HCT116 (cell line): ENCODE results near the gene RCL1. TPM values are rescaled to one million over a fixed set of nuclear protein-coding genes. Genes with fewer than 3 reads are reported as not detected.

Experiments
- ATAC-seq: fragments of 200-7000 bp; cut with Tn5 transposase; 2 replicates; pipeline ENCODE4 v1.9.1; 2020; ENCODE audit warnings: mild to moderate bottlenecking, moderate library complexity
- BruUV-seq: library from RNA; stranded (reverse); fragments of 400-500 nt; replicated peaks from 2 replicates; lab custom pipeline; 2021; lab: Mats Ljungman, UMichigan
- CTCF ChIA-PET: fragments of 300-600 bp; sonication (Branson Sonifier 250); formaldehyde crosslinking; loops from one replicate; lab custom pipeline; 2021; ENCODE audit warnings: antibody characterized with exemption; lab: Charles Lee
- POLR2A ChIA-PET: fragments of 300-600, 350-600 bp; sonication (Branson Sonifier 250); formaldehyde crosslinking; loops from one replicate; lab custom pipeline; 2021; ENCODE audit warnings: antibody characterized with exemption; lab: Charles Lee
- RAD21 ChIA-PET, 2 experiments: fragments of 300-600 bp; sonication (Branson Sonifier 250); formaldehyde crosslinking; loops; one replicate each; lab custom pipeline; 2023; ENCODE audit warnings: low total read pairs in 2 of 2; ENCODE audit not compliant: uncharacterized antibody in 2 of 2, unreplicated experiment in 2 of 2, low non-redundant PET in 1 of 2; lab: Charles Lee
- DNase-seq: peaks from one replicate; pipeline ENCODE4 v3.0.0-alpha.2; 2010; ENCODE audit warnings: low read depth, low spot score
- H2AFZ ChIP-seq: fragments of 200-600 bp; shearing (Covaris generic), sonication (generic); 2 replicates; pipeline ENCODE4 v1.6.1; 2017; ENCODE audit warnings: low read depth, mixed run types, mixed read lengths, antibody characterized with exemption, low read length; ENCODE audit not compliant: poor library complexity, severe bottlenecking
- H3K27ac ChIP-seq: 2 replicates; pipeline ENCODE4 v1.5.1; 2012; ENCODE audit warnings: low read depth, low read length
- H3K27me3 ChIP-seq: fragments of 200-600 bp; sonication (generic); 2 replicates; pipeline ENCODE4 v1.6.1; 2016; ENCODE audit warnings: mixed run types, low read length, mixed read lengths; ENCODE audit not compliant: insufficient read depth
- H3K36me3 ChIP-seq, 2 experiments: fragments of 200-500 bp in 1 of 2; fragments of 200-600 bp in 1 of 2; sonication (Bioruptor generic) in 1 of 2; sonication (generic) in 1 of 2; 2 replicates each; pipeline versions ENCODE4 v1.5.1 to v1.6.1; 2014 to 2016; ENCODE audit warnings: low read length in 2 of 2, inconsistent platforms in 1 of 2, mixed read lengths in 1 of 2, mixed run types in 1 of 2; ENCODE audit not compliant: insufficient read depth in 2 of 2, control insufficient read depth in 1 of 2
- H3K4me1 ChIP-seq, 2 experiments: fragments of 200-600 bp in 1 of 2; sonication (generic) in 1 of 2; 2 replicates each; pipeline versions ENCODE4 v1.5.1 to v1.6.1; 2012 to 2017; ENCODE audit warnings: low read length in 2 of 2, inconsistent platforms in 1 of 2, mild to moderate bottlenecking in 1 of 2, mixed read lengths in 1 of 2, mixed run types in 1 of 2, moderate library complexity in 1 of 2; ENCODE audit not compliant: insufficient read depth in 2 of 2, control insufficient read depth in 1 of 2
- H3K4me2 ChIP-seq: fragments of 200-600 bp; sonication (generic); 2 replicates; pipeline ENCODE4 v1.6.1; 2017; ENCODE audit warnings: mixed run types, low read length, mixed read lengths
- H3K4me3 ChIP-seq, 2 experiments: fragments of 200-600 bp in 1 of 2; sonication (generic) in 1 of 2; replicated peaks in 1 of 2; 2 replicates each; pipeline ENCODE4 v1.5.1; 2011 to 2016; ENCODE audit warnings: low read length in 2 of 2, control low read depth in 1 of 2, low read depth in 1 of 2, mild to moderate bottlenecking in 1 of 2, mixed read lengths in 1 of 2, mixed run types in 1 of 2
- H3K79me2 ChIP-seq: fragments of 200-600 bp; sonication (generic); 2 replicates; pipeline ENCODE4 v1.6.1; 2017; ENCODE audit warnings: mild to moderate bottlenecking, mixed run types, low read length, moderate library complexity, mixed read lengths; ENCODE audit not compliant: insufficient read depth
- H3K9ac ChIP-seq: fragments of 200-600 bp; sonication (generic); 2 replicates; pipeline ENCODE4 v1.6.1; 2016; ENCODE audit warnings: low read length, mixed read lengths
- H3K9me2 ChIP-seq: fragments of 200-600 bp; sonication (generic), shearing (Covaris generic); 2 replicates; pipeline ENCODE4 v1.6.1; 2017; ENCODE audit warnings: mixed run types, mild to moderate bottlenecking, moderate library complexity; ENCODE audit not compliant: insufficient read depth
- H3K9me3 ChIP-seq, 2 experiments: fragments of 200-500 bp in 1 of 2; fragments of 200-600 bp in 1 of 2; sonication (Bioruptor generic) in 1 of 2; sonication (generic) in 1 of 2; 2 replicates each; pipeline ENCODE4 v1.6.1; 2014 to 2017; ENCODE audit warnings: low read length in 2 of 2, mixed read lengths in 2 of 2, inconsistent platforms in 1 of 2, low read depth in 1 of 2, mild to moderate bottlenecking in 1 of 2, mixed run types in 1 of 2, moderate library complexity in 1 of 2; ENCODE audit not compliant: control insufficient read depth in 1 of 2, insufficient read depth in 1 of 2
- H4K20me1 ChIP-seq: fragments of 200-600 bp; sonication (generic), shearing (Covaris generic); 2 replicates; pipeline ENCODE4 v1.6.1; 2017; ENCODE audit warnings: mixed run types, mild to moderate bottlenecking, moderate library complexity; ENCODE audit not compliant: insufficient read depth
- CEBPB ChIP-seq: IDR thresholded peaks from 2 replicates; pipeline ENCODE4 v1.6.1; 2012; ENCODE audit warnings: low read depth
- CTCF ChIP-seq, 3 experiments: fragments of 200-600 bp in 1 of 3; sonication (generic) in 1 of 3; IDR thresholded peaks in 2 of 3; conservative IDR thresholded peaks in 1 of 3; 2 replicates each; pipeline ENCODE4 v1.5.1; 2012 to 2017; ENCODE audit warnings: low read depth in 2 of 3, low read length in 2 of 3, antibody characterized with exemption in 1 of 3, borderline replicate concordance in 1 of 3, control low read depth in 1 of 3, mild to moderate bottlenecking in 1 of 3, mixed read lengths in 1 of 3, mixed run types in 1 of 3, moderate library complexity in 1 of 3; ENCODE audit not compliant: insufficient read depth in 1 of 3
- ELF1 ChIP-seq: IDR thresholded peaks from 2 replicates; pipeline ENCODE4 v1.6.1; 2012; ENCODE audit warnings: low read depth, borderline replicate concordance
- EZH2phosphoT487 ChIP-seq: fragments of 200-600 bp; IDR thresholded peaks from 2 replicates; pipeline ENCODE4 v1.6.1; 2018; ENCODE audit warnings: antibody characterized with exemption, borderline replicate concordance
- FOSL1 ChIP-seq: IDR thresholded peaks from 2 replicates; pipeline ENCODE4 v1.6.1; 2012; ENCODE audit warnings: low read depth
- JUND ChIP-seq: IDR thresholded peaks from 2 replicates; pipeline ENCODE4 v1.6.1; 2012
- POLR2A ChIP-seq: IDR thresholded peaks from 2 replicates; pipeline ENCODE4 v1.7.0; 2011; ENCODE audit warnings: borderline replicate concordance; ENCODE audit not compliant: insufficient read depth, insufficient read length; ENCODE audit errors: extremely low read depth
- POLR2AphosphoS5 ChIP-seq: IDR thresholded peaks from 2 replicates; pipeline ENCODE4 v1.6.1; 2011; ENCODE audit warnings: mild to moderate bottlenecking, low read depth, low read length, moderate library complexity
- REST ChIP-seq: IDR thresholded peaks from 2 replicates; pipeline ENCODE4 v1.6.1; 2012; ENCODE audit warnings: low read depth
- SP1 ChIP-seq: IDR thresholded peaks from 2 replicates; pipeline ENCODE4 v1.6.1; 2012; ENCODE audit warnings: low read depth
- SRF ChIP-seq: IDR thresholded peaks from 2 replicates; pipeline ENCODE4 v1.6.1; 2012; ENCODE audit warnings: low read depth
- ZBTB33 ChIP-seq: IDR thresholded peaks from 2 replicates; pipeline ENCODE4 v1.6.1; 2011; ENCODE audit warnings: mild to moderate bottlenecking, low read length, moderate library complexity; ENCODE audit not compliant: insufficient replicate concordance; ENCODE audit errors: extremely low read depth
- ZFX ChIP-seq: fragments of 450-650 bp; IDR thresholded peaks from 2 replicates; pipeline ENCODE4 v1.6.1; 2017
- intact Hi-C: fragments of 100-400 bp; cut with micrococcal nuclease; formaldehyde crosslinking; loops from 2 replicates; pipeline ENCODE4 v1.10.0; 2022
- total RNA-seq: library from RNA; stranded (reverse); gene quantifications from one replicate; pipeline ENCODE4 v1.2.1, GENCODE V29; 2021; ENCODE audit not compliant: unreplicated experiment

Gene RCL1
- total RNA-seq, 1 experiment from 2014 or later = 29.9 TPM

- Histone ChIP-seq H3K4me3 (no peak overlapping the region), H4K20me1 (no peaks in the 10 kb centered on the region; the same call in 1 of the 2 replicates), H2AFZ (no peak overlapping the region), H3K27ac (no peak overlapping the region), H3K36me3 (peaks cover 3 to 11% of the 10 kb centered on the region in 2 experiments; a peak in 2 of 4 replicates), H3K27me3 (no peaks in the 10 kb centered on the region), H3K4me2 (no peak overlapping the region), H3K9me3 (no peaks in the 10 kb centered on the region), H3K9me2 (no peaks in the 10 kb centered on the region), H3K79me2 (peaks cover 6% of the 10 kb centered on the region; the same call in 1 of the 2 replicates), H3K9ac (no peak overlapping the region), H3K4me1 (peaks cover 0 to 11% of the 10 kb centered on the region in 2 experiments; a peak in 1 of 4 replicates)
- RAD21 ChIA-PET = no interaction called here
- ATAC-seq (no peak), DNase-seq (no peak)
- POLR2A ChIA-PET = no interaction called here
- no TSS peak for BruUV-seq
- CTCF ChIA-PET = no interaction called here
- TF ChIP-seq JUND (no peak), CEBPB (no peak), POLR2A (no peak)
- intact Hi-C loops = no loop called here
Measured at GRCh38 chr9:4864234-4864661, 71.5 kb downstream of the RCL1 start.

GRCh38 chr9:4864698-4865097, 72.0 kb downstream of the RCL1 start:
- H3K27me3 ChIP-seq = no peaks in the 10 kb centered on the region
- peaks cover 0 to 11% of the 10 kb centered on the region in 2 experiments; a peak in 1 of 4 replicates for H3K4me1 ChIP-seq
- ChIA-PET CTCF (no interaction called here), RAD21 (no interaction called here), POLR2A (no interaction called here)
- BruUV-seq = no TSS peak
- no peak for DNase-seq
- no peak overlapping the region for H3K27ac ChIP-seq
- no peak for ATAC-seq
- intact Hi-C loops = no loop called here
- H4K20me1 ChIP-seq = no peaks in the 10 kb centered on the region; the same call in 1 of the 2 replicates
- H3K9me2 ChIP-seq = no peaks in the 10 kb centered on the region
- no peak overlapping the region for H2AFZ ChIP-seq
- H3K9me3 ChIP-seq = no peaks in the 10 kb centered on the region
- no peak overlapping the region for H3K4me3 ChIP-seq
- H3K36me3 ChIP-seq = peaks cover 3 to 11% of the 10 kb centered on the region in 2 experiments; a peak in 2 of 4 replicates
- H3K9ac ChIP-seq = no peak overlapping the region
- peaks cover 6% of the 10 kb centered on the region; the same call in 1 of the 2 replicates for H3K79me2 ChIP-seq
- no peak overlapping the region for H3K4me2 ChIP-seq
- no peak for TF ChIP-seq SP1
- TF ChIP-seq REST = no peak
- TF ChIP-seq ZFX = no peak
- TF ChIP-seq CTCF (IDR thresholded peaks at IDR 0.05 in 2 of 3, conservative IDR thresholded peaks at IDR 0.05 in 1 of 3; ENCODE audit: borderline replicate concordance in 1 of 3, insufficient read depth in 1 of 3, low read depth in 2 of 3, low read length in 2 of 3) = no peak
- no peak for TF ChIP-seq SRF
- no peak for TF ChIP-seq ELF1
- TF ChIP-seq CEBPB = no peak
- TF ChIP-seq FOSL1 = no peak
- TF ChIP-seq EZH2phosphoT487 = no peak
- TF ChIP-seq ZBTB33 = no peak
- TF ChIP-seq JUND = no peak
- TF ChIP-seq POLR2AphosphoS5 = no peak
